H7 (cell line): Measurements from ENCODE around the gene RGS3. TPM values are rescaled to one million over a fixed set of nuclear protein-coding genes. Genes with fewer than 3 reads are reported as not detected.
"Not testable (repeated sequence)": the region's sequence is repeated elsewhere in the genome, so short reads cannot be mapped to it uniquely, and the experiment has no call there.

ENCODE experiments used
- DNase-seq: peaks from one replicate; pipeline ENCODE4 v3.0.0; 2012
- H3K27me3 ChIP-seq: 2 replicates; pipeline ENCODE4 v1.6.0; 2011; ENCODE audit warnings: mild to moderate bottlenecking, low read length; ENCODE audit not compliant: control insufficient read depth, insufficient read depth
- H3K36me3 ChIP-seq: replicated peaks from 2 replicates; pipeline ENCODE4 v1.5.1; 2011; ENCODE audit warnings: low read length; ENCODE audit not compliant: control insufficient read depth, insufficient read depth
- H3K4me3 ChIP-seq: 2 replicates; pipeline ENCODE4 v1.5.1; 2011; ENCODE audit warnings: low read depth, mild to moderate bottlenecking, control low read depth, low read length, moderate library complexity; ENCODE audit not compliant: insufficient read depth
- total RNA-seq: library from RNA; depleted of rRNA; stranded (reverse); fragments of >200 nt; shearing (Covaris generic); gene quantifications from 2 replicates; pipeline ENCODE4 v1.2.3, GENCODE V29; 2014

RGS3 gene
- total RNA-seq, 1 experiment from 2014 or later: 18.2 TPM

GRCh38 chr9:113630386-113631136 lies 167.0 kb downstream of the RGS3 start:
- peak; percentile 4 for DNase-seq
- Histone ChIP-seq H3K4me3 (no peak overlapping the region), H3K27me3 (no peaks in the 10 kb centered on the region; the same call in 1 of the 2 replicates), H3K36me3 (no peaks in the 10 kb centered on the region)

GRCh38 chr9:113631137-113631765 lies 167.7 kb downstream of the RGS3 start:
- no peaks in the 10 kb centered on the region for H3K36me3 ChIP-seq
- peak; percentile 20 for DNase-seq
- no peak overlapping the region for H3K4me3 ChIP-seq
- H3K27me3 ChIP-seq: no peaks in the 10 kb centered on the region; the same call in 1 of the 2 replicates

GRCh38 chr9:113631871-113632665 lies 168.5 kb downstream of the RGS3 start:
- no peaks in the 10 kb centered on the region; the same call in 1 of the 2 replicates for H3K27me3 ChIP-seq
- DNase-seq: no peak
- H3K36me3 ChIP-seq: no peaks in the 10 kb centered on the region
- no peak overlapping the region for H3K4me3 ChIP-seq

GRCh38 chr9:113632776-113633590 lies 169.5 kb downstream of the RGS3 start:
- no peaks in the 10 kb centered on the region; the same call in 1 of the 2 replicates for H3K27me3 ChIP-seq
- H3K36me3 ChIP-seq: no peaks in the 10 kb centered on the region
- no peak for DNase-seq
- no peak overlapping the region for H3K4me3 ChIP-seq

GRCh38 chr9:113633782-113634595 lies 170.5 kb downstream of the RGS3 start:
- H3K27me3 ChIP-seq: no peaks in the 10 kb centered on the region; the same call in 1 of the 2 replicates
- no peaks in the 10 kb centered on the region for H3K36me3 ChIP-seq
- DNase-seq: no peak
- H3K4me3 ChIP-seq: no peak overlapping the region

GRCh38 chr9:113634596-113635515 lies 171.3 kb downstream of the RGS3 start:
- no peaks in the 10 kb centered on the region; the same call in 1 of the 2 replicates for H3K27me3 ChIP-seq
- no peaks in the 10 kb centered on the region for H3K36me3 ChIP-seq
- H3K4me3 ChIP-seq: no peak overlapping the region
- peak; percentile 7 for DNase-seq

GRCh38 chr9:113635586-113635985 lies 172.1 kb downstream of the RGS3 start:
- peak; percentile 10 for DNase-seq
- no peaks in the 10 kb centered on the region; the same call in 1 of the 2 replicates for H3K27me3 ChIP-seq
- H3K36me3 ChIP-seq: no peaks in the 10 kb centered on the region
- no peak overlapping the region for H3K4me3 ChIP-seq

GRCh38 chr9:113636165-113636564 lies 172.6 kb downstream of the RGS3 start:
- Histone ChIP-seq H3K36me3 (no peaks in the 10 kb centered on the region), H3K27me3 (0 out of 2 replicates have a peak, but pooled peaks cover 2% of the 10 kb centered on the region), H3K4me3 (no peak overlapping the region)
- peak; percentile 19 for DNase-seq

- Histone ChIP-seq H3K27me3 (0 out of 2 replicates have a peak, but pooled peaks cover 2% of the 10 kb centered on the region), H3K4me3 (no peak overlapping the region), H3K36me3 (no peaks in the 10 kb centered on the region)
- DNase-seq: no peak
These were observed 173.2 kb downstream of the RGS3 start for GRCh38 chr9:113636693-113637092.

GRCh38 chr9:113638490-113638889 lies 175.0 kb downstream of the RGS3 start:
- Histone ChIP-seq H3K4me3 (no peak overlapping the region), H3K36me3 (no peaks in the 10 kb centered on the region), H3K27me3 (peaks cover 10% of the 10 kb centered on the region; the same call in 1 of the 2 replicates)
- no peak for DNase-seq

GRCh38 chr9:113638897-113639296 lies 175.4 kb downstream of the RGS3 start:
- Histone ChIP-seq H3K27me3 (peaks cover 12% of the 10 kb centered on the region; the same call in 1 of the 2 replicates), H3K4me3 (no peak overlapping the region), H3K36me3 (no peaks in the 10 kb centered on the region)
- DNase-seq: no peak

- peaks cover 17% of the 10 kb centered on the region for H3K27me3 ChIP-seq
- H3K36me3 ChIP-seq: not testable (repeated sequence)
These were observed 176.0 kb downstream of the RGS3 start for GRCh38 chr9:113639411-113639970.

More at GRCh38 chr9:113639411-113639970, 176.0 kb downstream of the RGS3 start:
- not testable (repeated sequence) for DNase-seq, H3K4me3 ChIP-seq
